Vagina (tissue), 2 donors: Measurements from ENCODE around the gene LSP1.

Experiments
- CTCF ChIP-seq, 3 experiments: fragments of 450-650 bp in 2 of 3; fragments of 200-600 bp in 1 of 3; sonication (generic) in 1 of 3; IDR thresholded peaks; one replicate each; pipeline ENCODE4 v1.5.1; 2017 to 2019; ENCODE audit warnings: antibody characterized with exemption in 3 of 3, mild to moderate bottlenecking in 2 of 3, moderate library complexity in 2 of 3
- POLR2A ChIP-seq, 2 donors: fragments of 450-650 bp; IDR thresholded peaks; one replicate each; pipeline ENCODE4 v1.6.1; 2017; ENCODE audit warnings: antibody characterized with exemption in 2 of 2, mild to moderate bottlenecking in 2 of 2, moderate library complexity in 2 of 2
- POLR2AphosphoS5 ChIP-seq, 2 donors: sonication (generic); formaldehyde crosslinking; IDR thresholded peaks; one replicate each; pipeline ENCODE4 v1.9.0; 2017; ENCODE audit warnings: antibody characterized with exemption in 2 of 2, mild to moderate bottlenecking in 2 of 2, low read depth in 1 of 2; ENCODE audit not compliant: insufficient read depth in 1 of 2

- TF ChIP-seq CTCF (IDR thresholded peaks at IDR 0.05) = no peak
- TF ChIP-seq POLR2AphosphoS5 (IDR thresholded peaks at IDR 0.05; ENCODE audit: insufficient read depth in 1 of 2, low read depth in 1 of 2) = peak in 1 of 2 donors; percentile 11
- no peak for TF ChIP-seq POLR2A (IDR thresholded peaks at IDR 0.05)
Measured at GRCh38 chr11:1827095-1827813, 25.6 kb upstream of the LSP1 start.
